Prostate gland (tissue), 2 donors: ENCODE results near the gene MRPL48.

Experiments used
- CTCF ChIP-seq, 4 experiments: fragments of 200-600 bp in 2 of 4; fragments of 450-650 bp in 2 of 4; sonication (generic) in 2 of 4; IDR thresholded peaks; 1 replicate in 3 of 4; 2 replicates in 1 of 4; pipeline ENCODE4 v1.5.1; 2016 to 2019; ENCODE audit warnings: antibody characterized with exemption in 4 of 4, mild to moderate bottlenecking in 2 of 4, moderate library complexity in 2 of 4
- POLR2A ChIP-seq: fragments of 450-650 bp; IDR thresholded peaks from one replicate; pipeline ENCODE4 v1.6.1; 2016; ENCODE audit warnings: antibody characterized with exemption, mild to moderate bottlenecking

- no peak for TF ChIP-seq CTCF (IDR thresholded peaks at IDR 0.05)
- no peak for TF ChIP-seq POLR2A
Measured at GRCh38 chr11:73859671-73860070, 72.0 kb downstream of the MRPL48 start.
